HEK293 (cell line): ENCODE measurements around the gene AGAP1.

Source experiments
- CTCF ChIA-PET: fragments of 350-600 bp; formaldehyde crosslinking; extraction: SDS; loops from one replicate; lab custom pipeline; 2021; ENCODE audit warnings: antibody characterized with exemption; lab: Yijun Ruan, JAX
- POLR2A ChIA-PET: fragments of 300-600 bp; formaldehyde crosslinking; extraction: SDS; loops from one replicate; lab custom pipeline; 2020; ENCODE audit warnings: antibody characterized with exemption, inconsistent platforms; lab: Yijun Ruan, JAX
- H3K27ac ChIP-seq: fragments of 200-500 bp; sonication (Bioruptor generic); 2 replicates; pipeline ENCODE4 v1.5.1; 2014; ENCODE audit warnings: low read depth, low read length, control low read depth, inconsistent platforms; ENCODE audit errors: extremely low read depth
- H3K36me3 ChIP-seq, 2 experiments: fragments of 200-500 bp in 1 of 2; sonication (Bioruptor generic) in 1 of 2; 1 replicate in 1 of 2; 2 replicates in 1 of 2; pipeline ENCODE4 v1.5.1; 2014 to 2017; ENCODE audit warnings: inconsistent platforms in 2 of 2, low read length in 2 of 2; ENCODE audit not compliant: control insufficient read depth in 2 of 2, insufficient read depth in 1 of 2
- H3K4me1 ChIP-seq: fragments of 200-500 bp; sonication (Bioruptor generic); 2 replicates; pipeline ENCODE4 v1.5.1; 2014; ENCODE audit warnings: mild to moderate bottlenecking, low read length, inconsistent platforms; ENCODE audit not compliant: control insufficient read depth, insufficient read depth
- H3K4me3 ChIP-seq: 2 replicates; pipeline ENCODE4 v1.5.1; 2011; ENCODE audit warnings: low read depth, mild to moderate bottlenecking, control low read depth, low read length, moderate library complexity
- H3K9me3 ChIP-seq: fragments of 200-500 bp; sonication (Bioruptor generic); 2 replicates; pipeline ENCODE4 v1.5.1; 2014; ENCODE audit warnings: low read depth, low read length, inconsistent platforms; ENCODE audit not compliant: control insufficient read depth, insufficient read depth
- GLI4 ChIP-seq: fragments of 450-650 bp; formaldehyde crosslinking; IDR thresholded peaks from 2 replicates; pipeline ENCODE4 v1.5.1; 2016; ENCODE audit warnings: missing biosample characterization, missing genetic modification characterization
- HOXC10 ChIP-seq: sonication (generic); formaldehyde crosslinking; IDR thresholded peaks from 2 replicates; pipeline ENCODE4 v1.8.1; 2023; ENCODE audit warnings: mild to moderate bottlenecking, missing genetic modification reagents
- KLF8 ChIP-seq: fragments of 450-650 bp; formaldehyde crosslinking; IDR thresholded peaks from 2 replicates; pipeline ENCODE4 v1.5.1; 2016; ENCODE audit warnings: missing biosample characterization, missing genetic modification characterization
- MEIS1 ChIP-seq: sonication (generic); formaldehyde crosslinking; IDR thresholded peaks from 2 replicates; pipeline ENCODE4 v1.8.1; 2022; ENCODE audit warnings: missing genetic modification reagents, mild to moderate bottlenecking, borderline replicate concordance
- OSR2 ChIP-seq: fragments of 450-650 bp; formaldehyde crosslinking; IDR thresholded peaks from 2 replicates; pipeline ENCODE4 v1.5.1; 2016; ENCODE audit warnings: missing biosample characterization, missing genetic modification characterization
- PRDM2 ChIP-seq: fragments of 450-650 bp; formaldehyde crosslinking; IDR thresholded peaks from 2 replicates; pipeline ENCODE4 v1.5.1; 2016; ENCODE audit warnings: missing biosample characterization, missing genetic modification characterization, borderline replicate concordance
- RBAK ChIP-seq: fragments of 450-650 bp; formaldehyde crosslinking; IDR thresholded peaks from 2 replicates; pipeline ENCODE4 v1.5.1; 2016; ENCODE audit warnings: missing biosample characterization, missing genetic modification characterization
- ZBTB1 ChIP-seq: fragments of 450-650 bp; formaldehyde crosslinking; IDR thresholded peaks from 2 replicates; pipeline ENCODE4 v1.5.1; 2016; ENCODE audit warnings: missing biosample characterization, missing genetic modification characterization
- ZBTB11 ChIP-seq: fragments of 450-650 bp; formaldehyde crosslinking; conservative IDR thresholded peaks from 2 replicates; pipeline ENCODE4 v1.5.1; 2016; ENCODE audit warnings: low read depth, missing biosample characterization, missing genetic modification characterization
- ZBTB26 ChIP-seq: fragments of 450-650 bp; formaldehyde crosslinking; optimal IDR thresholded peaks from 2 replicates; pipeline ENCODE3; 2016; ENCODE audit warnings: missing biosample characterization, mild to moderate bottlenecking, missing genetic modification characterization
- ZNF10 ChIP-seq: fragments of 450-650 bp; formaldehyde crosslinking; IDR thresholded peaks from 2 replicates; pipeline ENCODE4 v1.5.1; 2017; ENCODE audit warnings: missing biosample characterization, missing genetic modification characterization
- ZNF140 ChIP-seq: fragments of 450-650 bp; formaldehyde crosslinking; IDR thresholded peaks from 2 replicates; pipeline ENCODE4 v1.5.1; 2016; ENCODE audit warnings: missing biosample characterization, missing genetic modification characterization
- ZNF146 ChIP-seq: fragments of 450-650 bp; formaldehyde crosslinking; IDR thresholded peaks from 2 replicates; pipeline ENCODE4 v1.5.1; 2016; ENCODE audit warnings: missing biosample characterization, missing genetic modification characterization
- ZNF155 ChIP-seq: fragments of 450-650 bp; formaldehyde crosslinking; IDR thresholded peaks from 2 replicates; pipeline ENCODE4 v1.5.1; 2016; ENCODE audit warnings: missing biosample characterization, missing genetic modification characterization
- ZNF274 ChIP-seq, 2 experiments: fragments of 200-500 bp in 1 of 2; fragments of 450-650 bp in 1 of 2; sonication (Bioruptor generic) in 1 of 2; formaldehyde crosslinking in 1 of 2; IDR thresholded peaks; 2 replicates each; pipeline versions ENCODE4 v1.5.1 to v1.6.1; 2014 to 2016; ENCODE audit warnings: borderline replicate concordance in 1 of 2, inconsistent platforms in 1 of 2, low read length in 1 of 2, missing biosample characterization in 1 of 2, missing genetic modification characterization in 1 of 2
- ZNF391 ChIP-seq: fragments of 450-650 bp; formaldehyde crosslinking; IDR thresholded peaks from 2 replicates; pipeline ENCODE4 v1.5.1; 2016; ENCODE audit warnings: low read depth, missing biosample characterization, missing genetic modification characterization, borderline replicate concordance
- ZNF548 ChIP-seq: fragments of 450-650 bp; formaldehyde crosslinking; IDR thresholded peaks from 2 replicates; pipeline ENCODE4 v1.5.1; 2016; ENCODE audit warnings: missing biosample characterization, missing genetic modification characterization
- ZNF692 ChIP-seq: fragments of 450-650 bp; formaldehyde crosslinking; IDR thresholded peaks from 2 replicates; pipeline ENCODE4 v1.5.1; 2016; ENCODE audit warnings: missing biosample characterization, missing genetic modification characterization
- ZNF747 ChIP-seq: fragments of 450-650 bp; formaldehyde crosslinking; IDR thresholded peaks from 2 replicates; pipeline ENCODE4 v1.5.1; 2016; ENCODE audit warnings: missing biosample characterization, missing genetic modification characterization
- ZNF768 ChIP-seq: fragments of 450-650 bp; formaldehyde crosslinking; IDR thresholded peaks from 2 replicates; pipeline ENCODE4 v1.5.1; 2018; ENCODE audit warnings: missing biosample characterization, mild to moderate bottlenecking, missing genetic modification characterization
- ZNF777 ChIP-seq: fragments of 450-650 bp; formaldehyde crosslinking; IDR thresholded peaks from 2 replicates; pipeline ENCODE4 v1.5.1; 2017; ENCODE audit warnings: missing biosample characterization, missing genetic modification characterization, borderline replicate concordance
- ZSCAN18 ChIP-seq: fragments of 450-650 bp; formaldehyde crosslinking; IDR thresholded peaks from 2 replicates; pipeline ENCODE4 v1.5.1; 2016; ENCODE audit warnings: missing biosample characterization, missing genetic modification characterization

The AGAP1 gene

GRCh38 chr2:236055471-236055870, 561.6 kb downstream of the AGAP1 start:
- ChIA-PET POLR2A (no interaction called here), CTCF (no interaction called here)
- Histone ChIP-seq H3K27ac (no peak overlapping the region), H3K4me1 (no peaks in the 10 kb centered on the region), H3K4me3 (no peak overlapping the region), H3K9me3 (peaks cover 6% of the 10 kb centered on the region; the same call in 1 of the 2 replicates), H3K36me3 (peaks cover 0 to 4% of the 10 kb centered on the region in 2 experiments; a peak in 1 of 3 replicates)
- TF ChIP-seq ZNF692 (tag by site-specific recombination) (no peak), ZNF777 (tag by site-specific recombination) (no peak), HOXC10 (CRISPR knock-in tag) (no peak), ZNF146 (no peak), ZNF274 (IDR thresholded peaks at IDR 0.05; ENCODE audit: low read length) (no peak), ZNF274 (tag by site-specific recombination; IDR thresholded peaks at IDR 0.05; ENCODE audit: borderline replicate concordance) (no peak), KLF8 (tag by site-specific recombination) (no peak), ZBTB11 (tag by site-specific recombination) (no peak), ZNF768 (tag by site-specific recombination) (no peak), ZNF140 (no peak), ZNF548 (tag by site-specific recombination) (no peak), ZSCAN18 (tag by site-specific recombination) (no peak), ZNF155 (tag by site-specific recombination) (no peak), GLI4 (tag by site-specific recombination) (no peak), OSR2 (tag by site-specific recombination) (no peak), MEIS1 (CRISPR knock-in tag) (no peak), RBAK (no peak), ZNF391 (tag by site-specific recombination) (no peak)

GRCh38 chr2:236056141-236056540, 562.3 kb downstream of the AGAP1 start:
- Histone ChIP-seq H3K36me3 (peaks cover 0 to 4% of the 10 kb centered on the region in 2 experiments; a peak in 1 of 3 replicates), H3K4me1 (no peaks in the 10 kb centered on the region), H3K27ac (no peak overlapping the region), H3K4me3 (no peak overlapping the region), H3K9me3 (peaks cover 6% of the 10 kb centered on the region; the same call in 1 of the 2 replicates)
- CTCF ChIA-PET: interaction anchor here (0.6 kb wide), 1 partner anchor 30 kb away, joined by 3 read pairs; no protein-coding TSS in a partner anchor
- POLR2A ChIA-PET: no interaction called here
- TF ChIP-seq ZNF10 (tag by site-specific recombination) (no peak), PRDM2 (tag by site-specific recombination) (no peak), ZNF747 (tag by site-specific recombination) (no peak), OSR2 (tag by site-specific recombination) (no peak), ZBTB26 (no peak), ZBTB1 (tag by site-specific recombination) (no peak)
